ENCODE results near the gene TNNI3K. TPM values are rescaled to one million over a fixed set of nuclear protein-coding genes. Genes with fewer than 3 reads are reported as not detected.

Gene TNNI3K
- total RNA-seq, 2 donors from 2014 or later = 11.5 TPM; not detected in 1

DNA sequence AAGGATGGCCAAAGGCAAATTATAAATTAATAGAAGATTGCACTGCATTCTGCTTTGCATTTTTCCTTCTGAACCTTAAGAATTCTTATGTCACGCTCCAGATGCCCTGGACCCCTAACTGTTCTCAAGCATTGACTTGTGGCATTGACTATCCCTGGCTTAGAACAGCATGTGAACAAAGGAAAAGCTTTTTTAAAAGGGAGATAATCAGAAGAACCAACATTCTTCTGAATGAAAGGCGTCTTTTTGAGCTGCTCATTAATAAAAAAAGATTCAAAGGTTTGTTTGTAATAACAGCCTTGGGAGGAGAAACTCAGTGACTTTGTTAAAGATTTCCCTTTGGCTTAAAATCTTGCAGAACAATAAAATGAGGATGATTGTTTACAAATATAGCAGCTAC is 105.5 kb downstream of the TNNI3K start:
- intact Hi-C loops (cut with DNase I) = no loop called here
- H3K4me1 ChIP-seq = no peaks in the 10 kb centered on the region
- DNase-seq = no peak
- TF ChIP-seq, protein P1, sequence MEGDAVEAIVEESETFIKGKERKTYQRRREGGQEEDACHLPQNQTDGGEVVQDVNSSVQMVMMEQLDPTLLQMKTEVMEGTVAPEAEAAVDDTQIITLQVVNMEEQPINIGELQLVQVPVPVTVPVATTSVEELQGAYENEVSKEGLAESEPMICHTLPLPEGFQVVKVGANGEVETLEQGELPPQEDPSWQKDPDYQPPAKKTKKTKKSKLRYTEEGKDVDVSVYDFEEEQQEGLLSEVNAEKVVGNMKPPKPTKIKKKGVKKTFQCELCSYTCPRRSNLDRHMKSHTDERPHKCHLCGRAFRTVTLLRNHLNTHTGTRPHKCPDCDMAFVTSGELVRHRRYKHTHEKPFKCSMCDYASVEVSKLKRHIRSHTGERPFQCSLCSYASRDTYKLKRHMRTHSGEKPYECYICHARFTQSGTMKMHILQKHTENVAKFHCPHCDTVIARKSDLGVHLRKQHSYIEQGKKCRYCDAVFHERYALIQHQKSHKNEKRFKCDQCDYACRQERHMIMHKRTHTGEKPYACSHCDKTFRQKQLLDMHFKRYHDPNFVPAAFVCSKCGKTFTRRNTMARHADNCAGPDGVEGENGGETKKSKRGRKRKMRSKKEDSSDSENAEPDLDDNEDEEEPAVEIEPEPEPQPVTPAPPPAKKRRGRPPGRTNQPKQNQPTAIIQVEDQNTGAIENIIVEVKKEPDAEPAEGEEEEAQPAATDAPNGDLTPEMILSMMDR (IDR thresholded peaks at IDR 0.05) = no peak
- TF ChIP-seq POLR2A (IDR thresholded peaks at IDR 0.05) = no peak
- no peaks in the 10 kb centered on the region for H3K9me3 ChIP-seq
- no peak overlapping the region for H3K4me3 ChIP-seq
- no peak for ATAC-seq
- H3K36me3 ChIP-seq (replicated peaks in 1 of 2; ENCODE audit: insufficient read depth in 1 of 2, low read depth in 2 of 2) = no peaks in the 10 kb centered on the region
- 47 to 62% methylated on average over 2 of the region's 2 CpGs for WGBS, 2 donors
- no peaks in the 10 kb centered on the region for H3K27me3 ChIP-seq
- H3K27ac ChIP-seq = no peak overlapping the region

- TF ChIP-seq, protein P1 (IDR thresholded peaks at IDR 0.05) = no peak
- no peak for TF ChIP-seq POLR2A (IDR thresholded peaks at IDR 0.05)
- WGBS, 2 donors = 73 to 87% methylated on average over 4 of the region's 4 CpGs
- intact Hi-C loops (cut with DNase I) = no loop called here
Observed at GRCh38 chr1:74341702-74342339, 106.6 kb downstream of the TNNI3K start.

DNA sequence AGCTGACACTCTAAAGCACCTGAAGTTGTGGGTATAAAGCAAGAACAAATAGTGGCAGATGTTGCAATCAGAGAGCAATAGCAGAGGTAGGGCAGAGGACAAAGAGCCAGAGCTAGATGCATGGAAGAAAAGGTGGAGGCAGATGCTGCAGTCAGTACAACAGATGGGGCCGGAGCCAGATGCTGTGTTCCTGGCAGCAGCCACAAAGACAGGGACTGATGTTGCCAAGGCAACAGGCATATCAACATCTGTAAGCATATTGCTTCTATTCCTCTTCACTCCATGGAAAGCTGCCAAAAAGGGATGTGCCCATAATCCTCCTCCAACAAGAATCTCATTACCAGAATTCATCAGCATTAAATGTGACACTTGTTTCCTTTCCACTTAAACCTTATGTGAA is 108.0 kb downstream of the TNNI3K start:
- no peaks in the 10 kb centered on the region for H3K9me3 ChIP-seq
- intact Hi-C loops (cut with DNase I) = no loop called here
- H3K27me3 ChIP-seq = no peaks in the 10 kb centered on the region
- 70 to 90% methylated on average over 1 of the region's 1 CpG for WGBS, 2 donors
- peak in 3 of 4 donors; percentile 13 to 47 (median 22) for DNase-seq
- H3K4me1 ChIP-seq = no peaks in the 10 kb centered on the region
- no peak for TF ChIP-seq POLR2A (IDR thresholded peaks at IDR 0.05)
- TF ChIP-seq, protein P1 (IDR thresholded peaks at IDR 0.05) = no peak
- no peaks in the 10 kb centered on the region for H3K36me3 ChIP-seq (replicated peaks in 1 of 2; ENCODE audit: insufficient read depth in 1 of 2, low read depth in 2 of 2)
- no peak overlapping the region for H3K4me3 ChIP-seq
- ATAC-seq = no peak
- H3K27ac ChIP-seq = no peak overlapping the region

More at GRCh38 chr1:74341702-74342339, 106.6 kb downstream of the TNNI3K start:
- DNase-seq = no peak
- no peak for ATAC-seq
- H3K36me3 ChIP-seq (replicated peaks in 1 of 2; ENCODE audit: insufficient read depth in 1 of 2, low read depth in 2 of 2) = no peaks in the 10 kb centered on the region
- H3K4me3 ChIP-seq = no peak overlapping the region
- H3K9me3 ChIP-seq = no peaks in the 10 kb centered on the region
- no peak overlapping the region for H3K27ac ChIP-seq
- H3K27me3 ChIP-seq = no peaks in the 10 kb centered on the region
- no peaks in the 10 kb centered on the region for H3K4me1 ChIP-seq

- Histone ChIP-seq H3K36me3 (replicated peaks in 1 of 2; ENCODE audit: insufficient read depth in 1 of 2, low read depth in 2 of 2) (no peaks in the 10 kb centered on the region), H3K4me3 (no peak overlapping the region), H3K27ac (no peak overlapping the region), H3K4me1 (no peaks in the 10 kb centered on the region), H3K9me3 (no peaks in the 10 kb centered on the region), H3K27me3 (no peaks in the 10 kb centered on the region)
- ATAC-seq (no peak), DNase-seq (no peak)
- WGBS, 2 donors = 37 to 55% methylated on average over 1 of the region's 1 CpG
- intact Hi-C loops (cut with DNase I) = no loop called here
- TF ChIP-seq POLR2A (IDR thresholded peaks at IDR 0.05) = no peak
- TF ChIP-seq, protein P1 (IDR thresholded peaks at IDR 0.05) = no peak
Observed at GRCh38 chr1:74344387-74344786, 109.2 kb downstream of the TNNI3K start.

GRCh38 chr1:74356493-74356892 is 121.3 kb downstream of the TNNI3K start:
- Histone ChIP-seq H3K4me1 (no peaks in the 10 kb centered on the region), H3K4me3 (no peak overlapping the region), H3K9me3 (no peaks in the 10 kb centered on the region), H3K36me3 (replicated peaks in 1 of 2; ENCODE audit: insufficient read depth in 1 of 2, low read depth in 2 of 2) (no peaks in the 10 kb centered on the region), H3K27me3 (no peaks in the 10 kb centered on the region), H3K27ac (no peak overlapping the region)
- ATAC-seq = no peak
- 41 to 50% methylated on average over 1 of the region's 1 CpG for WGBS, 2 donors
- no peak for DNase-seq
- TF ChIP-seq, protein P1 (IDR thresholded peaks at IDR 0.05) = no peak
- TF ChIP-seq POLR2A (IDR thresholded peaks at IDR 0.05) = no peak
- intact Hi-C loops (cut with DNase I) = no loop called here
